Neural progenitor cell (in vitro differentiated cells): Measurements from ENCODE around the gene RHOF. TPM values are rescaled to one million over a fixed set of nuclear protein-coding genes. Genes with fewer than 3 reads are reported as not detected.

Source experiments
- DNase-seq: peaks from one replicate; pipeline ENCODE4 v3.0.0-alpha.2; 2016; ENCODE audit warnings: low spot score
- H2AFZ ChIP-seq: fragments of 200-600 bp; sonication (generic); replicated peaks from 2 replicates; pipeline ENCODE4 v1.6.1; 2016; ENCODE audit warnings: antibody characterized with exemption
- H3F3A ChIP-seq: fragments of 200-600 bp; sonication (generic); 2 replicates; pipeline ENCODE4 v1.6.1; 2016; ENCODE audit warnings: antibody characterized with exemption, low read depth
- H3K27ac ChIP-seq: fragments of 200-600 bp; sonication (generic); 2 replicates; pipeline ENCODE4 v1.5.1; 2016; ENCODE audit warnings: mild to moderate bottlenecking
- H3K27me3 ChIP-seq: fragments of 200-600 bp; sonication (generic); 2 replicates; pipeline ENCODE4 v1.6.1; 2016; ENCODE audit warnings: mild to moderate bottlenecking, moderate library complexity
- H3K36me3 ChIP-seq: fragments of 200-600 bp; sonication (generic); 2 replicates; pipeline ENCODE4 v1.5.1; 2016
- H3K4me1 ChIP-seq: fragments of 200-600 bp; sonication (generic); 2 replicates; pipeline ENCODE4 v1.6.1; 2016; ENCODE audit warnings: mixed run types
- H3K4me2 ChIP-seq: fragments of 200-600 bp; sonication (generic); 2 replicates; pipeline ENCODE4 v1.6.1; 2016
- H3K4me3 ChIP-seq: fragments of 200-600 bp; sonication (generic); 2 replicates; pipeline ENCODE4 v1.5.1; 2016
- H3K79me2 ChIP-seq: fragments of 200-600 bp; sonication (generic); 2 replicates; pipeline ENCODE4 v1.6.1; 2016; ENCODE audit warnings: low read depth
- H3K9ac ChIP-seq: fragments of 200-600 bp; sonication (generic); 2 replicates; pipeline ENCODE4 v1.6.1; 2016
- H3K9me3 ChIP-seq: fragments of 200-600 bp; sonication (generic); 2 replicates; pipeline ENCODE4 v1.5.1; 2016; ENCODE audit warnings: low read depth
- H4K20me1 ChIP-seq: fragments of 200-600 bp; sonication (generic); 2 replicates; pipeline ENCODE4 v1.6.1; 2016; ENCODE audit warnings: low read depth
- H3K27ac Mint-ChIP-seq: 3 replicates; pipeline ENCODE4 v1.8.0; 2021; ENCODE audit warnings: mixed read lengths
- H3K27me3 Mint-ChIP-seq: 2 replicates; pipeline ENCODE4 v1.8.0; 2022; ENCODE audit warnings: low read depth, mild to moderate bottlenecking, inconsistent platforms, moderate library complexity, mixed read lengths; ENCODE audit not compliant: insufficient read depth
- H3K36me3 Mint-ChIP-seq: 3 replicates; pipeline ENCODE4 v1.8.0; 2021; ENCODE audit warnings: mixed read lengths
- H3K4me1 Mint-ChIP-seq: 3 replicates; pipeline ENCODE4 v1.8.0; 2021; ENCODE audit warnings: mixed read lengths
- H3K4me3 Mint-ChIP-seq: 3 replicates; pipeline ENCODE4 v1.8.0; 2021; ENCODE audit warnings: mild to moderate bottlenecking, moderate library complexity, mixed read lengths
- H3K9me3 Mint-ChIP-seq: 3 replicates; pipeline ENCODE4 v1.8.0; 2020; ENCODE audit warnings: mixed read lengths
- EZH2 ChIP-seq: fragments of 200-600 bp; sonication (generic); IDR thresholded peaks from 2 replicates; pipeline ENCODE4 v1.6.1; 2017; ENCODE audit warnings: antibody characterized with exemption, mild to moderate bottlenecking, moderate library complexity
- EZH2phosphoT487 ChIP-seq: fragments of 200-600 bp; sonication (generic); IDR thresholded peaks from 2 replicates; pipeline ENCODE4 v1.6.1; 2017; ENCODE audit warnings: antibody characterized with exemption
- total RNA-seq: library from RNA; depleted of rRNA; stranded (reverse); fragments of >200 nt; gene quantifications from 2 replicates; pipeline ENCODE4 v1.2.3, GENCODE V29; 2015; ENCODE audit warnings: low replicate concordance
- TF ChIP-seq, protein P1 (sequence below): fragments of 200-600 bp; sonication (generic); IDR thresholded peaks from 2 replicates; pipeline ENCODE4 v1.5.1; 2017; ENCODE audit warnings: antibody characterized with exemption, mild to moderate bottlenecking

RHOF gene
- total RNA-seq, 1 donor from 2014 or later = 20.1 TPM

DNA sequence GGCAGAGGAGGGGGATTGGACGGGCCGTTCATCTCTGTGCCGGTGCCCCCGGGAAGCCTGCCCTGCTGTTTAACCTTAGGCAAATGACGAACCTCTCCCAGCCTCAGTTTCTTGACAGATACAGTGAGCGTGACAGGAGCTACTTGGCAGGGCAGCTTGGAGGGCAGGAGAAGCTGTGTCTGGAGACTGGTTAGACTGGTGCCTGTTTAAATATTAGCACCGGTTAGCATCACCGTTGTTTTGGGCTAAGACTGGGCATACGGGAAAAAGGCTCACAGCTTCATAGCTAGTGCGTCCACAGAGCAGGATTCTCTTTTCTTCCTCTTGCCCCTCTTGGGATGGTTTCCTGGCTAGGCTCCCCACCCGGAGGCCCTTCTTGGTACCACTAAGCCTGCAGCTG, 38.7 kb downstream of the RHOF start:
- H3K27me3 ChIP-seq = no peaks in the 10 kb centered on the region
- no peak overlapping the region for H2AFZ ChIP-seq
- H3K9ac ChIP-seq = no peak overlapping the region
- H3F3A ChIP-seq = no peaks in the 10 kb centered on the region
- Mint-ChIP-seq H3K27ac (peak overlapping the region; percentile 72), H3K4me3 (no peak overlapping the region), H3K27me3 (peaks cover 2% of the 10 kb centered on the region), H3K4me1 (no peaks in the 10 kb centered on the region), H3K36me3 (peaks cover 8% of the 10 kb centered on the region), H3K9me3 (no peaks in the 10 kb centered on the region)
- no peaks in the 10 kb centered on the region for H3K4me1 ChIP-seq
- TF ChIP-seq, protein P1, sequence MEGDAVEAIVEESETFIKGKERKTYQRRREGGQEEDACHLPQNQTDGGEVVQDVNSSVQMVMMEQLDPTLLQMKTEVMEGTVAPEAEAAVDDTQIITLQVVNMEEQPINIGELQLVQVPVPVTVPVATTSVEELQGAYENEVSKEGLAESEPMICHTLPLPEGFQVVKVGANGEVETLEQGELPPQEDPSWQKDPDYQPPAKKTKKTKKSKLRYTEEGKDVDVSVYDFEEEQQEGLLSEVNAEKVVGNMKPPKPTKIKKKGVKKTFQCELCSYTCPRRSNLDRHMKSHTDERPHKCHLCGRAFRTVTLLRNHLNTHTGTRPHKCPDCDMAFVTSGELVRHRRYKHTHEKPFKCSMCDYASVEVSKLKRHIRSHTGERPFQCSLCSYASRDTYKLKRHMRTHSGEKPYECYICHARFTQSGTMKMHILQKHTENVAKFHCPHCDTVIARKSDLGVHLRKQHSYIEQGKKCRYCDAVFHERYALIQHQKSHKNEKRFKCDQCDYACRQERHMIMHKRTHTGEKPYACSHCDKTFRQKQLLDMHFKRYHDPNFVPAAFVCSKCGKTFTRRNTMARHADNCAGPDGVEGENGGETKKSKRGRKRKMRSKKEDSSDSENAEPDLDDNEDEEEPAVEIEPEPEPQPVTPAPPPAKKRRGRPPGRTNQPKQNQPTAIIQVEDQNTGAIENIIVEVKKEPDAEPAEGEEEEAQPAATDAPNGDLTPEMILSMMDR = no peak
- TF ChIP-seq EZH2 (no peak), EZH2phosphoT487 (no peak)
- H3K4me2 ChIP-seq = no peak overlapping the region
- DNase-seq = no peak
- no peaks in the 10 kb centered on the region for H3K9me3 ChIP-seq
- H4K20me1 ChIP-seq = no peaks in the 10 kb centered on the region
- H3K4me3 ChIP-seq = no peak overlapping the region
- no peaks in the 10 kb centered on the region for H3K79me2 ChIP-seq
- no peaks in the 10 kb centered on the region for H3K36me3 ChIP-seq
- no peak overlapping the region for H3K27ac ChIP-seq

DNA sequence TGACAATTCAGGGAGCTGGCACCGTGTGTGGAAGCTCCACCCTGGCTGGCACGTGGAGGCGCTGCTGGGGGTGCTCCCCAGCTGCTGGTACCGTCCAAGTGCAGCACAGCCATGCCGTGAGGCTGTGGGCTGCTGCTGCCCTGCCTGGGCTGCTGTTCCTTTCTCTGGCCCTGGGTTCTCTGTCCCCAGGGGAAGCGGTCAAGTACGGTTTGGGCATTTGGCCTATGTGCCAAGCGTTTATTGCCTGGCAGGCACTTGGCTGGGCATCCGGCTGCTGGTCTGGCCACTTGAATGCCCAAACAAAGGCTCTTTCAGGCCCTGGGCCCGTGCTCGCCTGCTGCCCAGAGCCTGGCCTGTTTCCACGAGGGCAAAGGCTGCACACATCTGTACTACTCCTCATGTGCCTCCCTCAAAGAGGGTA, 39.6 kb downstream of the RHOF start:
- TF ChIP-seq, protein P1 = no peak
- TF ChIP-seq EZH2 (no peak), EZH2phosphoT487 (no peak)
- no peaks in the 10 kb centered on the region for H3F3A ChIP-seq
- no peaks in the 10 kb centered on the region for H3K9me3 ChIP-seq
- no peak overlapping the region for H3K4me2 ChIP-seq
- H3K36me3 ChIP-seq = no peaks in the 10 kb centered on the region
- Mint-ChIP-seq H3K27ac (no peak overlapping the region), H3K4me1 (peaks cover 4% of the 10 kb centered on the region), H3K9me3 (no peaks in the 10 kb centered on the region), H3K27me3 (no peaks in the 10 kb centered on the region), H3K4me3 (no peak overlapping the region), H3K36me3 (peaks cover 7% of the 10 kb centered on the region)
- H3K4me3 ChIP-seq = no peak overlapping the region
- H3K4me1 ChIP-seq = no peaks in the 10 kb centered on the region
- no peak for DNase-seq
- no peak overlapping the region for H3K9ac ChIP-seq
- H2AFZ ChIP-seq = no peak overlapping the region
- no peaks in the 10 kb centered on the region for H3K27me3 ChIP-seq
- no peaks in the 10 kb centered on the region for H3K79me2 ChIP-seq
- H4K20me1 ChIP-seq = no peaks in the 10 kb centered on the region
- no peak overlapping the region for H3K27ac ChIP-seq

DNA sequence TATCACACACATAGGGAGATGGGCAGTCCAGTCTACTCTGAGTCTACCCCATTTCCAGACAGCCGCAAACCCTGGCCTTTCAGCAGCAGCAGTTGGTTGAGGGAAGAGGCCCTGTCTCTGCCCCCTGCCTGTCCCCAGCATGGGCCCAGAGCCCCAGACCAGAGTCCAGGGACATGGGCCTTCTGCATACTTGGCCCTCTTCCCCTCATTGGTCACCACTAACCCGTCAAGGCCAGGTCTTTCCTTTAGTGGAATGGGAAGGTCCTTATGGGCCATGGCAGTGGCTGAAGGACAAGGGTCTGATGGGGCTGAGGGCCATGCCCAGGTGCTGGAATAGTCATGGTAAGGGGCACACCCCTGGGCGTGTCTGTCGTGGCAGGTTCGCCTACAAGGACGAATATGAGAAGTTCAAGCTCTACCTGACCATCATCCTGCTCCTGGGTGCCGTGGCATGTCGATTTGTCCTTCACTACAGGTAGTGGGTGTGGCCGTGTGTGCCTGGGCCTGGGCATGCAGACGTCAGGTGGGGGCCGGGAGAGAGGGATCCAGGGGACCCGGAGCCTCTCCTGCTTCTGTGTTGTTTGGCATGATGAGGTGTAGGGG, 41.6 kb downstream of the RHOF start:
- no peak for TF ChIP-seq EZH2
- TF ChIP-seq, protein P1 = no peak
- no peak for TF ChIP-seq EZH2phosphoT487
- H3K9ac ChIP-seq = no peak overlapping the region
- H3K36me3 ChIP-seq = no peaks in the 10 kb centered on the region
- Mint-ChIP-seq H3K27ac (no peak overlapping the region), H3K36me3 (peaks cover 7% of the 10 kb centered on the region), H3K27me3 (no peaks in the 10 kb centered on the region), H3K4me1 (peaks cover 11% of the 10 kb centered on the region), H3K9me3 (no peaks in the 10 kb centered on the region), H3K4me3 (no peak overlapping the region)
- no peaks in the 10 kb centered on the region for H3K9me3 ChIP-seq
- H3K4me2 ChIP-seq = no peak overlapping the region
- H3K4me1 ChIP-seq = no peaks in the 10 kb centered on the region
- no peak overlapping the region for H3K27ac ChIP-seq
- H3K4me3 ChIP-seq = no peak overlapping the region
- H4K20me1 ChIP-seq = no peaks in the 10 kb centered on the region
- no peaks in the 10 kb centered on the region for H3K79me2 ChIP-seq
- no peak for DNase-seq
- peaks cover 5% of the 10 kb centered on the region for H3F3A ChIP-seq
- H3K27me3 ChIP-seq = no peaks in the 10 kb centered on the region
- H2AFZ ChIP-seq = no peak overlapping the region
